Measurements from ENCODE around the gene EPB41L4B.
"Not testable (repeated sequence)": the region's sequence is repeated elsewhere in the genome, so short reads cannot be mapped to it uniquely, and the experiment has no call there.

Gene EPB41L4B

GRCh38 chr9:109320742-109321448 is at the start of gene EPB41L4B:
Gene EPB41L4B (minus strand): TSS chr9:109321059. CDS start chr9:109320446, 613 bp downstream.
- Mint-ChIP-seq H3K4me3 (peak within 1 kb of the TSS; percentile 72), H3K27ac (no peak within 1 kb of the TSS), H3K9me3 (no peaks in the 10 kb centered on the region), H3K27me3 (peaks cover 62% of the 10 kb centered on the region), H3K36me3 (no peaks in the 10 kb centered on the region), H3K4me1 (peaks cover 11% of the 10 kb centered on the region)
- peak; percentile 95 for DNase-seq
- CTCF ChIA-PET, result interaction anchor here (0.8 to 1.0 kb wide), 2 partner anchors 79 to 149 kb away, joined by 3 to 4 read pairs; no protein-coding TSS in a partner anchor

- Mint-ChIP-seq H3K9me3 (no peaks in the 10 kb centered on the region), H3K36me3 (no peaks in the 10 kb centered on the region), H3K27ac (no peak overlapping the region), H3K4me3 (no peak overlapping the region), H3K4me1 (no peaks in the 10 kb centered on the region), H3K27me3 (peaks cover 5% of the 10 kb centered on the region)
- DNase-seq, result no peak
- CTCF ChIA-PET, result no interaction called here
Observed at GRCh38 chr9:109369285-109369684, 48.4 kb upstream of the EPB41L4B start.

GRCh38 chr9:109360771-109361170 is 39.9 kb upstream of the EPB41L4B start:
- H3K4me1 Mint-ChIP-seq, result no peaks in the 10 kb centered on the region
- no peaks in the 10 kb centered on the region for H3K36me3 Mint-ChIP-seq
- H3K4me3 Mint-ChIP-seq, result no peak overlapping the region
- no peaks in the 10 kb centered on the region for H3K9me3 Mint-ChIP-seq
- H3K27ac Mint-ChIP-seq, result no peak overlapping the region
- H3K27me3 Mint-ChIP-seq, result peaks cover 16% of the 10 kb centered on the region
- DNase-seq, result no peak
- CTCF ChIA-PET, result no interaction called here

- DNase-seq, H3K27me3 Mint-ChIP-seq, CTCF ChIA-PET, H3K9me3 Mint-ChIP-seq, H3K4me1 Mint-ChIP-seq, H3K27ac Mint-ChIP-seq, H3K36me3 Mint-ChIP-seq, H3K4me3 Mint-ChIP-seq: not testable (repeated sequence)
Observed at GRCh38 chr9:109358968-109359603, 38.2 kb upstream of the EPB41L4B start.

GRCh38 chr9:109355564-109356297 is 34.9 kb upstream of the EPB41L4B start:
- H3K27me3 Mint-ChIP-seq, result no peaks in the 10 kb centered on the region
- no peak for DNase-seq
- H3K36me3 Mint-ChIP-seq, result no peaks in the 10 kb centered on the region
- no peaks in the 10 kb centered on the region for H3K4me1 Mint-ChIP-seq
- CTCF ChIA-PET, result no interaction called here
- no peaks in the 10 kb centered on the region for H3K9me3 Mint-ChIP-seq
- no peak overlapping the region for H3K27ac Mint-ChIP-seq
- no peak overlapping the region for H3K4me3 Mint-ChIP-seq

- no peak overlapping the region for H3K4me3 Mint-ChIP-seq
- no peaks in the 10 kb centered on the region for H3K27me3 Mint-ChIP-seq
- no peak overlapping the region for H3K27ac Mint-ChIP-seq
- CTCF ChIA-PET, result no interaction called here
- DNase-seq, result no peak
- H3K9me3 Mint-ChIP-seq, result no peaks in the 10 kb centered on the region
- no peaks in the 10 kb centered on the region for H3K4me1 Mint-ChIP-seq
- H3K36me3 Mint-ChIP-seq, result no peaks in the 10 kb centered on the region
Observed at GRCh38 chr9:109354190-109354589, 33.3 kb upstream of the EPB41L4B start.

GRCh38 chr9:109351032-109351431 is 30.2 kb upstream of the EPB41L4B start:
- Mint-ChIP-seq H3K27me3 (peaks cover 8% of the 10 kb centered on the region), H3K27ac (no peak overlapping the region), H3K4me3 (no peak overlapping the region), H3K36me3 (no peaks in the 10 kb centered on the region), H3K4me1 (no peaks in the 10 kb centered on the region), H3K9me3 (no peaks in the 10 kb centered on the region)
- no peak for DNase-seq
- CTCF ChIA-PET, result no interaction called here

GRCh38 chr9:109349421-109349846 is 28.6 kb upstream of the EPB41L4B start:
- CTCF ChIA-PET, result no interaction called here
- peaks cover 11% of the 10 kb centered on the region for H3K27me3 Mint-ChIP-seq
- H3K4me1 Mint-ChIP-seq, result no peaks in the 10 kb centered on the region
- no peak for DNase-seq
- no peak overlapping the region for H3K27ac Mint-ChIP-seq
- no peak overlapping the region for H3K4me3 Mint-ChIP-seq
- no peaks in the 10 kb centered on the region for H3K9me3 Mint-ChIP-seq
- no peaks in the 10 kb centered on the region for H3K36me3 Mint-ChIP-seq

- H3K27me3 Mint-ChIP-seq, result peaks cover 15% of the 10 kb centered on the region
- no peaks in the 10 kb centered on the region for H3K36me3 Mint-ChIP-seq
- CTCF ChIA-PET, result no interaction called here
- no peak overlapping the region for H3K27ac Mint-ChIP-seq
- no peak for DNase-seq
- H3K4me3 Mint-ChIP-seq, result no peak overlapping the region
- no peaks in the 10 kb centered on the region for H3K9me3 Mint-ChIP-seq
- no peaks in the 10 kb centered on the region for H3K4me1 Mint-ChIP-seq
Observed at GRCh38 chr9:109346904-109347303, 26.0 kb upstream of the EPB41L4B start.

GRCh38 chr9:109344866-109345265 is 24.0 kb upstream of the EPB41L4B start:
- CTCF ChIA-PET, result interaction anchor here (1.0 to 1.2 kb wide), 2 partner anchors 67 to 96 kb away, joined by 3 to 4 read pairs; no protein-coding TSS in a partner anchor
- Mint-ChIP-seq H3K4me3 (no peak overlapping the region), H3K27ac (no peak overlapping the region), H3K27me3 (peaks cover 15% of the 10 kb centered on the region), H3K36me3 (no peaks in the 10 kb centered on the region), H3K9me3 (no peaks in the 10 kb centered on the region), H3K4me1 (no peaks in the 10 kb centered on the region)
- DNase-seq, result no peak

GRCh38 chr9:109342878-109343277 is 22.0 kb upstream of the EPB41L4B start:
- Mint-ChIP-seq H3K27me3 (peaks cover 12% of the 10 kb centered on the region), H3K4me1 (no peaks in the 10 kb centered on the region), H3K36me3 (no peaks in the 10 kb centered on the region), H3K4me3 (no peak overlapping the region), H3K9me3 (no peaks in the 10 kb centered on the region), H3K27ac (no peak overlapping the region)
- no peak for DNase-seq
- CTCF ChIA-PET, result no interaction called here

GRCh38 chr9:109341561-109341960 is 20.7 kb upstream of the EPB41L4B start:
- Mint-ChIP-seq H3K9me3 (no peaks in the 10 kb centered on the region), H3K27ac (no peak overlapping the region)
- no peak for DNase-seq

GRCh38 chr9:109340979-109341378 is 20.1 kb upstream of the EPB41L4B start:
- H3K4me1 Mint-ChIP-seq, CTCF ChIA-PET, H3K9me3 Mint-ChIP-seq, H3K27ac Mint-ChIP-seq, DNase-seq, H3K4me3 Mint-ChIP-seq, H3K36me3 Mint-ChIP-seq: not testable (repeated sequence)
- H3K27me3 Mint-ChIP-seq, result peaks cover 14% of the 10 kb centered on the region

More at GRCh38 chr9:109341561-109341960, 20.7 kb upstream of the EPB41L4B start:
- Mint-ChIP-seq H3K27me3 (peaks cover 11% of the 10 kb centered on the region), H3K4me3 (no peak overlapping the region), H3K36me3 (no peaks in the 10 kb centered on the region), H3K4me1 (no peaks in the 10 kb centered on the region)
- CTCF ChIA-PET, result interaction anchor here (0.5 kb wide), 1 partner anchor 465 kb away, joined by 3 read pairs; no protein-coding TSS in a partner anchor

GRCh38 chr9:109336409-109336808 is 15.6 kb upstream of the EPB41L4B start:
- Mint-ChIP-seq H3K4me3 (no peak overlapping the region), H3K9me3 (no peaks in the 10 kb centered on the region), H3K4me1 (no peaks in the 10 kb centered on the region), H3K27ac (no peak overlapping the region), H3K36me3 (no peaks in the 10 kb centered on the region), H3K27me3 (peaks cover 13% of the 10 kb centered on the region)
- no peak for DNase-seq
- CTCF ChIA-PET, result no interaction called here
